ENCODE results near the gene ABCA1. TPM values are rescaled to one million over a fixed set of nuclear protein-coding genes. Genes with fewer than 3 reads are reported as not detected.

ABCA1 gene
- total RNA-seq, 2 donors from 2014 or later: 21.6 to 34.8 TPM

DNA sequence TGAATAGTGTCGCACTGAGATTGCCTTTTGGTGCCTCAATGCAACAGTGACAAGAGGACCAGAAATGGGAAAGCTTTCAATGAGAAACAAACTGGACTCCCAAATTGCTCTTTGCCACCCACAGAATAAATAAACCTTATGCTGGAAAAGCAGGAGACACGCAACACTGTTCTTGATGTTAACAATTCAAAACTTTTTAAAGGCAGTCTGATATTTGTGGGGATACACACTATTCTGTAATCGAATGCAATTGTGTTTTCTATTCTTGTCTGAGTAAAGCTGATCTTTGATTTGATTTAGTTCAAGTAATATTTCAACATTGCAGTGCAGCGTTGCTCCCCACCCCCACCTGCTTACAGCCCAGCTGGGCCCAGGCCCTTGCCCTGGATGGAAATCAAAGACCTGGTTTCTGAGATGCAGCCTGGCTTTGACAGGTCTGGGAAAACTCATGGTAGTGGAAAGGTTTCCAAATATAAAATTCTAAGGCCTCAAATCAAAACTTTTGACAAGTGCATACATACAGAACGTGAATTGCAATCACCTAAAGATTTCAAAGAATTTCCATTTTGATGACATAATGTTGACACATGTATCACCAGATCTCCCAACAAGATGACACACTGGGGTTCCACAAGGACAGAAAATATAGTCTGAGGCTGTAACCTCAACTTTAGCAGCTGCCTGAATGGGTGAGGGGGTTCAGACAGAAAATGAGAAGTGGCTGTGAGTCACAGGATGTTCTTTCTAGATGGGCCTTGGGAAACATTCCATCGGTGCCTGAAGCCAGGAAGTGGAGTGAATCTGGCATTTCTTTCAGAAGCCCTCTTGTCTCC lies 55.1 kb downstream of the ABCA1 start:
- Histone ChIP-seq H3K27me3 (ENCODE audit: control insufficient read depth, insufficient read depth, low read length, poor library complexity, severe bottlenecking) (no peaks in the 10 kb centered on the region), H3K9ac (ENCODE audit: extremely low read depth, low read length, poor library complexity, severe bottlenecking) (no peak overlapping the region), H3K27ac (ENCODE audit: low read depth, low read length) (no peak overlapping the region), H3K4me3 (ENCODE audit: low read length) (no peak overlapping the region), H3K36me3 (ENCODE audit: control insufficient read depth, insufficient read depth, low read length) (peaks cover 89% of the 10 kb centered on the region), H3K4me1 (ENCODE audit: control insufficient read depth, insufficient read depth, low read length) (no peaks in the 10 kb centered on the region), H3K9me3 (ENCODE audit: control insufficient read depth, low read length) (no peaks in the 10 kb centered on the region)
- TF ChIP-seq, protein P1, sequence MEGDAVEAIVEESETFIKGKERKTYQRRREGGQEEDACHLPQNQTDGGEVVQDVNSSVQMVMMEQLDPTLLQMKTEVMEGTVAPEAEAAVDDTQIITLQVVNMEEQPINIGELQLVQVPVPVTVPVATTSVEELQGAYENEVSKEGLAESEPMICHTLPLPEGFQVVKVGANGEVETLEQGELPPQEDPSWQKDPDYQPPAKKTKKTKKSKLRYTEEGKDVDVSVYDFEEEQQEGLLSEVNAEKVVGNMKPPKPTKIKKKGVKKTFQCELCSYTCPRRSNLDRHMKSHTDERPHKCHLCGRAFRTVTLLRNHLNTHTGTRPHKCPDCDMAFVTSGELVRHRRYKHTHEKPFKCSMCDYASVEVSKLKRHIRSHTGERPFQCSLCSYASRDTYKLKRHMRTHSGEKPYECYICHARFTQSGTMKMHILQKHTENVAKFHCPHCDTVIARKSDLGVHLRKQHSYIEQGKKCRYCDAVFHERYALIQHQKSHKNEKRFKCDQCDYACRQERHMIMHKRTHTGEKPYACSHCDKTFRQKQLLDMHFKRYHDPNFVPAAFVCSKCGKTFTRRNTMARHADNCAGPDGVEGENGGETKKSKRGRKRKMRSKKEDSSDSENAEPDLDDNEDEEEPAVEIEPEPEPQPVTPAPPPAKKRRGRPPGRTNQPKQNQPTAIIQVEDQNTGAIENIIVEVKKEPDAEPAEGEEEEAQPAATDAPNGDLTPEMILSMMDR (conservative IDR thresholded peaks at IDR 0.05): no peak
- Mint-ChIP-seq H3K36me3 (ENCODE audit: low read depth) (peaks cover 62% of the 10 kb centered on the region), H3K27ac (no peak overlapping the region), H3K27me3 (ENCODE audit: insufficient read depth) (no peaks in the 10 kb centered on the region), H3K9me3 (peaks cover 12% of the 10 kb centered on the region), H3K4me3 (no peak overlapping the region), H3K4me1 (peaks cover 14% of the 10 kb centered on the region)
- no peak for DNase-seq
- 84 to 95% methylated on average over 3 to 6 of the region's 6 CpGs for WGBS, 2 experiments (ENCODE audit: insufficient coverage in 1 of 2, insufficient read length in 1 of 2)

DNA sequence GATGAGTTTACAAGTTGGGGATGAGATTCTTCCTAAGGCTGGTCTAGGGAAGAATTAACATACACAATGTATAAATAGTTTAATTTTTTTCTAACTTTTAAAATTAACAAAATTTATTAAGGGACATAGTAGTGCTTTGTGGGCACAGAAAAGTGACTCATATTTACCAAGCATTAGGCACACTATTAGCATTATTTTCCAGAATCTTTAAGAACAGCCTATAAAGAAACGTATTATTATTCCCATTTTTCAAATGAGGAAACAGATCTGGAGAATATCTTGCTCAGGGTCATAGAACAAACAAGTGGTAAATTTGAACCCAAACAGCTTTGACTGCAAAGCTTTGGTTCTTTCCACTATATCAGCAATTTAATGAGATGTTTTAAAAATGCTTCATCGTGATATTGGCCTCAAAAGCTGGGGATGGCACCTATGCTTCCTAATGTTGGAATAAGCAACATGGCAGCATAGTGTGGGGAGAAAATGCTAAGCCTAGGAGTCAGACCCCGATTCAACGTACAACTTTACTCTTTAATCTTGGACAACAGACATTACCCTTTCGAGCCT lies 55.9 kb downstream of the ABCA1 start:
- Histone ChIP-seq H3K27ac (ENCODE audit: low read depth, low read length) (no peak overlapping the region), H3K9ac (ENCODE audit: extremely low read depth, low read length, poor library complexity, severe bottlenecking) (no peak overlapping the region), H3K4me1 (ENCODE audit: control insufficient read depth, insufficient read depth, low read length) (no peaks in the 10 kb centered on the region), H3K36me3 (ENCODE audit: control insufficient read depth, insufficient read depth, low read length) (peaks cover 89% of the 10 kb centered on the region), H3K4me3 (ENCODE audit: low read length) (no peak overlapping the region), H3K9me3 (ENCODE audit: control insufficient read depth, low read length) (no peaks in the 10 kb centered on the region), H3K27me3 (ENCODE audit: control insufficient read depth, insufficient read depth, low read length, poor library complexity, severe bottlenecking) (no peaks in the 10 kb centered on the region)
- peaks cover 14% of the 10 kb centered on the region for H3K4me1 Mint-ChIP-seq
- H3K27me3 Mint-ChIP-seq (ENCODE audit: insufficient read depth): no peaks in the 10 kb centered on the region
- TF ChIP-seq, protein P1 (conservative IDR thresholded peaks at IDR 0.05): no peak
- no peak for DNase-seq
- no peak overlapping the region for H3K27ac Mint-ChIP-seq
- peaks cover 12% of the 10 kb centered on the region for H3K9me3 Mint-ChIP-seq
- H3K4me3 Mint-ChIP-seq: no peak overlapping the region
- peaks cover 58% of the 10 kb centered on the region for H3K36me3 Mint-ChIP-seq (ENCODE audit: low read depth)
- WGBS, 2 experiments (ENCODE audit: insufficient coverage in 1 of 2, insufficient read length in 1 of 2): 89 to 90% methylated on average over 2 to 5 of the region's 5 CpGs

DNA sequence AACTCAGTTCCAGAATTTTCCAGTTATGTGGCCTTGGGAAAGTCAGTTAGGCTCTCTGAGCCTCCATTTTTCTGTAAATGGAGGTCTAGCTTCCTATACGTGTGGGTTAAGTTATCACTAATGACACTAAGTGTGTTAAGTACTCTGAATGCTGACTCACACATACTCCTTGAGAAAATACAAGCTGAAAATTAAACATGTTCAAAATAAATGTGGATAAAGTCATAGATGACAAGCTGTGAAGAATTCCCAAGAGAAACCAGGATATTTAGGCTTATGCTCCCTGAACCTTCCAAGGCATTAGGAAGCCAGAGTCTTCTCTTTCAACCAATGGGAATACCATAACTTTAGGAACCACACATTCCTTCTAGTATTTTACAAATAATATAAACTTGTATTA lies 58.1 kb downstream of the ABCA1 start:
- no peak for DNase-seq
- TF ChIP-seq, protein P1 (conservative IDR thresholded peaks at IDR 0.05): no peak
- Histone ChIP-seq H3K36me3 (ENCODE audit: control insufficient read depth, insufficient read depth, low read length) (peaks cover 88% of the 10 kb centered on the region), H3K4me1 (ENCODE audit: control insufficient read depth, insufficient read depth, low read length) (no peaks in the 10 kb centered on the region), H3K4me3 (ENCODE audit: low read length) (no peak overlapping the region), H3K27ac (ENCODE audit: low read depth, low read length) (no peak overlapping the region), H3K27me3 (ENCODE audit: control insufficient read depth, insufficient read depth, low read length, poor library complexity, severe bottlenecking) (no peaks in the 10 kb centered on the region), H3K9ac (ENCODE audit: extremely low read depth, low read length, poor library complexity, severe bottlenecking) (no peak overlapping the region), H3K9me3 (ENCODE audit: control insufficient read depth, low read length) (no peaks in the 10 kb centered on the region)
- Mint-ChIP-seq H3K27ac (no peak overlapping the region), H3K36me3 (ENCODE audit: low read depth) (peaks cover 47% of the 10 kb centered on the region), H3K4me3 (no peak overlapping the region), H3K4me1 (peaks cover 18% of the 10 kb centered on the region), H3K27me3 (ENCODE audit: insufficient read depth) (no peaks in the 10 kb centered on the region), H3K9me3 (peaks cover 9% of the 10 kb centered on the region)
- 89% methylated on average over 1 of the region's 1 CpG; no CpG with 5 or more reads in 1 of the 2 experiments for WGBS, 2 experiments (ENCODE audit: insufficient coverage in 1 of 2, insufficient read length in 1 of 2)
